Smooth muscle cell (in vitro differentiated cells): Measurements from ENCODE around the gene RAVER2. TPM values are rescaled to one million over a fixed set of nuclear protein-coding genes. Genes with fewer than 3 reads are reported as not detected.

Experiments
- DNase-seq: peaks from one replicate; lab custom pipeline; 2025; ENCODE audit not compliant: unreplicated experiment; lab: John Stamatoyannopoulos, UW
- H2AFZ ChIP-seq: fragments of 200-600 bp; sonication (generic); 2 replicates; pipeline ENCODE4 v1.6.0; 2016; ENCODE audit warnings: antibody characterized with exemption, low read depth, mild to moderate bottlenecking
- H3F3A ChIP-seq: fragments of 200-600 bp; sonication (generic); 2 replicates; pipeline ENCODE4 v1.6.0; 2017; ENCODE audit warnings: antibody characterized with exemption, low read depth
- H3K27ac ChIP-seq: fragments of 200-600 bp; sonication (generic); 2 replicates; pipeline ENCODE4 v1.5.1; 2016; ENCODE audit warnings: low read depth, mild to moderate bottlenecking
- H3K27me3 ChIP-seq: fragments of 200-600 bp; sonication (generic); 2 replicates; pipeline ENCODE4 v1.6.1; 2016; ENCODE audit warnings: low read depth, mild to moderate bottlenecking
- H3K36me3 ChIP-seq: fragments of 200-600 bp; sonication (generic); 2 replicates; pipeline ENCODE4 v1.5.1; 2016; ENCODE audit warnings: low read depth
- H3K4me1 ChIP-seq: fragments of 200-600 bp; sonication (generic); 2 replicates; pipeline ENCODE4 v1.5.1; 2016; ENCODE audit warnings: low read depth
- H3K4me2 ChIP-seq: fragments of 200-600 bp; sonication (generic); 2 replicates; pipeline ENCODE4 v1.6.0; 2016; ENCODE audit warnings: mild to moderate bottlenecking
- H3K4me3 ChIP-seq: fragments of 200-600 bp; sonication (generic); 2 replicates; pipeline ENCODE4 v1.5.1; 2016; ENCODE audit warnings: mild to moderate bottlenecking
- H3K79me2 ChIP-seq: fragments of 200-600 bp; sonication (generic); 2 replicates; pipeline ENCODE4 v1.6.0; 2016; ENCODE audit warnings: low read depth, mild to moderate bottlenecking
- H3K9ac ChIP-seq: fragments of 200-600 bp; sonication (generic); 2 replicates; pipeline ENCODE4 v1.6.0; 2016; ENCODE audit warnings: low read depth
- H3K9me3 ChIP-seq: fragments of 200-600 bp; sonication (generic); replicated peaks from 2 replicates; pipeline ENCODE4 v1.5.1; 2016; ENCODE audit warnings: low read depth
- H4K20me1 ChIP-seq: fragments of 200-600 bp; sonication (generic); 2 replicates; pipeline ENCODE4 v1.6.0; 2016; ENCODE audit warnings: low read depth
- WGBS: methylation state at CpG from one replicate; pipeline ENCODE4 v1.1.7; 2016; ENCODE audit warnings: low lambda C conversion rate; 5-methylcytosine and 5-hydroxymethylcytosine counted together
- polyA plus RNA-seq: library from polyadenylated mRNA; unstranded; fragments of >200 nt; fragmentation: Nextera tagmentation; extraction: Ambion mirVana; gene quantifications from 2 replicates; pipeline ENCODE4 v1.2.1, GENCODE V29; 2016
- total RNA-seq: library from RNA; depleted of rRNA; stranded (reverse); fragments of >200 nt; gene quantifications from 2 replicates; pipeline ENCODE4 v1.2.3, GENCODE V29; 2014
- TF ChIP-seq, protein P1 (sequence below): fragments of 200-600 bp; sonication (generic); IDR thresholded peaks from 2 replicates; pipeline ENCODE4 v1.5.1; 2017; ENCODE audit warnings: borderline replicate concordance, mild to moderate bottlenecking, antibody characterized with exemption; ENCODE audit not compliant: insufficient read depth, poor library complexity, severe bottlenecking

RAVER2 gene
- total and polyA plus RNA-seq, 2 experiments from 2014 or later: 2.8 to 9.8 TPM

DNA sequence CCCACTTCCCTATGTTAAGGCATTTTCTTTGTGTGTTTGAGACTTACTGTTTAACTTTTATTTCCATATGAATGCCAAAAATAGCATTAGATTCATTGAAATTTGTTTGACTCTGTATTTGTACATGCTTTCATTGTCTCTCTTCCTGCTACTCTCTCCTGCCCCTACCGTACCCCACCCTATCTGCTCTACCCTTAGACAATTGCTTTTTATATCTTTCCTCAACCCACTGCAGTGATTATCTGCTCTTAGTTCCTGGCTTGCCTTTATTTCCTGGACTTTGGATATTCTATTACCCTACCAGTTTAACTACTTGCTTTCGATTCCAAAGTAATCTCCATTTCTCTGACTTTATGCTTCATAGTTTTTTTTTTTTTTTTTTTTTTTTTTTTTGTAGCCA is 10.5 kb downstream of the RAVER2 start:
- H3K4me3 ChIP-seq: no peak overlapping the region
- H3K79me2 ChIP-seq: no peaks in the 10 kb centered on the region
- H3K27ac ChIP-seq: no peak overlapping the region
- no peak overlapping the region for H3K9ac ChIP-seq
- no peaks in the 10 kb centered on the region for H3F3A ChIP-seq
- H4K20me1 ChIP-seq: peaks cover 3% of the 10 kb centered on the region
- H3K9me3 ChIP-seq: no peaks in the 10 kb centered on the region
- WGBS: 84% methylated on average over 2 of the region's 2 CpGs
- H3K27me3 ChIP-seq: no peaks in the 10 kb centered on the region
- no peak overlapping the region for H3K4me2 ChIP-seq
- H3K36me3 ChIP-seq: no peaks in the 10 kb centered on the region
- TF ChIP-seq, protein P1, sequence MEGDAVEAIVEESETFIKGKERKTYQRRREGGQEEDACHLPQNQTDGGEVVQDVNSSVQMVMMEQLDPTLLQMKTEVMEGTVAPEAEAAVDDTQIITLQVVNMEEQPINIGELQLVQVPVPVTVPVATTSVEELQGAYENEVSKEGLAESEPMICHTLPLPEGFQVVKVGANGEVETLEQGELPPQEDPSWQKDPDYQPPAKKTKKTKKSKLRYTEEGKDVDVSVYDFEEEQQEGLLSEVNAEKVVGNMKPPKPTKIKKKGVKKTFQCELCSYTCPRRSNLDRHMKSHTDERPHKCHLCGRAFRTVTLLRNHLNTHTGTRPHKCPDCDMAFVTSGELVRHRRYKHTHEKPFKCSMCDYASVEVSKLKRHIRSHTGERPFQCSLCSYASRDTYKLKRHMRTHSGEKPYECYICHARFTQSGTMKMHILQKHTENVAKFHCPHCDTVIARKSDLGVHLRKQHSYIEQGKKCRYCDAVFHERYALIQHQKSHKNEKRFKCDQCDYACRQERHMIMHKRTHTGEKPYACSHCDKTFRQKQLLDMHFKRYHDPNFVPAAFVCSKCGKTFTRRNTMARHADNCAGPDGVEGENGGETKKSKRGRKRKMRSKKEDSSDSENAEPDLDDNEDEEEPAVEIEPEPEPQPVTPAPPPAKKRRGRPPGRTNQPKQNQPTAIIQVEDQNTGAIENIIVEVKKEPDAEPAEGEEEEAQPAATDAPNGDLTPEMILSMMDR: no peak
- DNase-seq: no peak
- H2AFZ ChIP-seq: no peak overlapping the region
- peaks cover 7% of the 10 kb centered on the region for H3K4me1 ChIP-seq

DNA sequence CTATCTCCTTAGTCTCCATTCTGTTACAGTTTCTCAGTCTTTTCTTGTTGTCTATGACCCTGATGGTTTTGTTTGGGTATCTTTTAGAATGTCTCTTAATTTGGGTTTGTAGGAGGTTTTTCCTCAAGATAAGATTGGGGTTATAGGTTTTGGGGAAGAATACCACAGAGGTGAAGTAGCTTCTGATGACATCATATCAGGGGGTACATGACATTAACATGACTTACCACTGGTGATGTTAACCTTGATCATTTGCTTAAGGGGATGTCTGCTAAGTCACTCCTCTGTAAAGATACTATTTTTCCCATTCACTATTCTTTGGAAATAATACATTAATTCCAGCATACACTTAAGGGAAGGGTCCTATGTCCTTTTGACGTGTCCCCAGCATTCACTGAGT is 11.9 kb downstream of the RAVER2 start:
- H3K4me3 ChIP-seq: no peak overlapping the region
- DNase-seq: no peak
- H3K27ac ChIP-seq: no peak overlapping the region
- H4K20me1 ChIP-seq: no peaks in the 10 kb centered on the region
- no peaks in the 10 kb centered on the region for H3K4me1 ChIP-seq
- no peak overlapping the region for H3K4me2 ChIP-seq
- no peak overlapping the region for H2AFZ ChIP-seq
- H3K36me3 ChIP-seq: no peaks in the 10 kb centered on the region
- H3K9ac ChIP-seq: no peak overlapping the region
- no peaks in the 10 kb centered on the region for H3K79me2 ChIP-seq
- H3K9me3 ChIP-seq: no peaks in the 10 kb centered on the region
- H3F3A ChIP-seq: no peaks in the 10 kb centered on the region
- WGBS: 91% methylated on average over 1 of the region's 1 CpG
- no peaks in the 10 kb centered on the region for H3K27me3 ChIP-seq
- TF ChIP-seq, protein P1: no peak

DNA sequence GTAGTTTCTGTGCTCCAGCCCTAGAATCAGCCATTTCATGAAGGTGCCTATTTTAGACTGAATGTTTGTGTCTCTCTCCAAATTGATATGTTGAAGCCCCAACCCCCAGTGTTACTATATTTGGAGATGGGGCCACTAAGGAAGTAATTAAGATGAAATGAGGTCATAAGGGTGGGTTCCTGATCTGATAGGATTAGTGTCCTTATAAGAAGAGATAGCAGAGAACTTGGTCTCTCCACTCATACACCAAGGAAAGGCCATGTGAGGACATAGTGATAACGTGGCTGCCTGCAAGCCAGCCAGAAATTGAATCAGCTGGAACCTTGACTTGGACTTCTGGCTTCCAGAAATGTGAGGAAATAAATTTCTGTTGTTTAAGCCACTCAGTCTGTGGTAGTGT is 12.3 kb downstream of the RAVER2 start:
- Histone ChIP-seq H3K27ac (no peak overlapping the region), H3K9me3 (no peaks in the 10 kb centered on the region), H4K20me1 (no peaks in the 10 kb centered on the region), H3F3A (no peaks in the 10 kb centered on the region), H3K4me1 (no peaks in the 10 kb centered on the region), H3K9ac (no peak overlapping the region), H3K4me3 (no peak overlapping the region), H3K4me2 (no peak overlapping the region), H3K79me2 (no peaks in the 10 kb centered on the region), H2AFZ (no peak overlapping the region), H3K36me3 (no peaks in the 10 kb centered on the region), H3K27me3 (no peaks in the 10 kb centered on the region)
- 83% methylated on average over 1 of the region's 1 CpG for WGBS
- DNase-seq: no peak
- TF ChIP-seq, protein P1: no peak

DNA sequence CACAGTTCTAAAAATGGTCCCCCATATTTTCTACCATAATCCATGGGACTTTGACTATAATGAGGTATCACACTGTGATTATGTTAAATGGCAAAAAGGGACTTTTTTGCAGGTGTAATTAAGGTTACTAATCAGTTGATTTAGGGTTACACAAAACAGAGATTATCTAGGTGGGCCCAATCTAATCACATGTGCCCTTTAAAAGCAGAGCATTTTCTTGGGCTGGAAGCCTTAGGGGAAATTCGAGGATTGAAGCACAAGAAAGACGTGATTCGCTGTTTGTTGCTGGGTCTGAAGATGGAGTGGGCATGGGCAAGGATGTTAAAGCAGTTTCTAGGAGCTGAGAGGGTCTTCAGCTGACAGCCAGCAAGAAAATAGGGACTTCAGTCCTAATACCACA is 13.4 kb downstream of the RAVER2 start:
- no peaks in the 10 kb centered on the region for H3K36me3 ChIP-seq
- no peaks in the 10 kb centered on the region for H3K4me1 ChIP-seq
- DNase-seq: no peak
- H3K4me2 ChIP-seq: no peak overlapping the region
- 99% methylated on average over 3 of the region's 3 CpGs for WGBS
- no peaks in the 10 kb centered on the region for H3F3A ChIP-seq
- H3K9me3 ChIP-seq: no peaks in the 10 kb centered on the region
- H3K4me3 ChIP-seq: no peak overlapping the region
- no peaks in the 10 kb centered on the region for H3K79me2 ChIP-seq
- H3K27ac ChIP-seq: no peak overlapping the region
- TF ChIP-seq, protein P1: no peak
- H3K27me3 ChIP-seq: no peaks in the 10 kb centered on the region
- H3K9ac ChIP-seq: no peak overlapping the region
- no peak overlapping the region for H2AFZ ChIP-seq
- H4K20me1 ChIP-seq: no peaks in the 10 kb centered on the region
